H1 (cell line): ENCODE data around the gene CHRNA3.

Experiments used
- CTCF ChIP-seq, 3 experiments: IDR thresholded peaks; 1 replicate in 2 of 3; 2 replicates in 1 of 3; pipeline versions ENCODE4 v1.5.1 to v1.6.1; 2011; ENCODE audit warnings: low read length in 3 of 3, mild to moderate bottlenecking in 3 of 3, inconsistent platforms in 2 of 3, low read depth in 1 of 3, moderate library complexity in 1 of 3; ENCODE audit not compliant: insufficient read depth in 1 of 3; ENCODE audit errors: control extremely low read depth in 1 of 3
- USF2 ChIP-seq: IDR thresholded peaks from 2 replicates; pipeline ENCODE4 v1.6.1; 2011; ENCODE audit warnings: low read length, improper control_type of control experiment
- ZNF274 ChIP-seq: IDR thresholded peaks from 2 replicates; pipeline ENCODE4 v1.7.0; 2012; ENCODE audit warnings: low read length, borderline replicate concordance; ENCODE audit errors: extremely low read depth

GRCh38 chr15:78618064-78618463 lies 2.7 kb downstream of the CHRNA3 start:
- TF ChIP-seq CTCF (IDR thresholded peaks at IDR 0.05; ENCODE audit: control extremely low read depth in 1 of 3, insufficient read depth in 1 of 3, low read depth in 1 of 3, low read length in 3 of 3) (no peak), USF2 (no peak), ZNF274 (no peak)
